Kidney (tissue), 14 donors: ENCODE results near the gene ARTN. TPM values are rescaled to one million over a fixed set of nuclear protein-coding genes. Genes with fewer than 3 reads are reported as not detected.
A peak's percentile ranks its signal among the peaks of the same experiment; 100 is the strongest.

Experiments
- DNase-seq, 5 donors: peaks; one replicate each; pipeline ENCODE4 v3.0.0-alpha.2; 2013 to 2020
- FAIRE-seq: peaks from 2 replicates; lab custom pipeline; 2012; peaks lifted over from hg19 to GRCh38; lab: Jason Lieb, UNC
- H3K27ac ChIP-seq, 2 donors: one replicate each; pipeline ENCODE4 v1.7.0; 2013; ENCODE audit warnings: low read depth in 2 of 2, low read length in 2 of 2, inconsistent platforms in 1 of 2
- H3K27me3 ChIP-seq: one replicate; pipeline ENCODE4 v1.7.1; 2013; ENCODE audit warnings: low read length, inconsistent platforms; ENCODE audit not compliant: control insufficient read depth, insufficient read depth
- H3K36me3 ChIP-seq, 3 donors: one replicate each; pipeline versions ENCODE4 v1.7.0 to v1.7.1; 2013; ENCODE audit warnings: low read length in 3 of 3, control low read depth in 1 of 3, inconsistent platforms in 1 of 3; ENCODE audit not compliant: insufficient read depth in 3 of 3, control insufficient read depth in 2 of 3
- H3K4me1 ChIP-seq, 3 donors: one replicate each; pipeline versions ENCODE4 v1.7.0 to v1.7.1; 2013; ENCODE audit warnings: low read length in 3 of 3, inconsistent platforms in 1 of 3, low read depth in 1 of 3; ENCODE audit not compliant: control insufficient read depth in 2 of 3, insufficient read depth in 2 of 3
- H3K4me3 ChIP-seq, 3 donors: one replicate each; pipeline versions ENCODE4 v1.7.0 to v1.8.1; 2013; ENCODE audit warnings: low read length in 3 of 3, control low read depth in 1 of 3, inconsistent platforms in 1 of 3
- H3K9ac ChIP-seq, 3 donors: one replicate each; pipeline versions ENCODE4 v1.7.0 to v1.7.1; 2013; ENCODE audit warnings: low read length in 3 of 3, control low read depth in 1 of 3, inconsistent platforms in 1 of 3
- H3K9me3 ChIP-seq, 3 donors: one replicate each; pipeline versions ENCODE4 v1.7.0 to v1.7.1; 2013; ENCODE audit warnings: low read length in 3 of 3, control low read depth in 1 of 3, inconsistent platforms in 1 of 3; ENCODE audit not compliant: control insufficient read depth in 2 of 3, insufficient read depth in 1 of 3
- CTCF ChIP-seq: IDR thresholded peaks from 3 replicates; pipeline ENCODE4 v1.5.1; 2012; ENCODE audit warnings: mild to moderate bottlenecking, moderate library complexity, borderline replicate concordance; ENCODE audit not compliant: insufficient read depth; ENCODE audit errors: extremely low read depth
- intact Hi-C: fragments of 100-400 bp; cut with DNase I; formaldehyde crosslinking; loops from one replicate; pipeline ENCODE4 v1.11.1; 2022
- polyA plus RNA-seq: library from polyadenylated mRNA; stranded (reverse); fragments of 350-450 nt; fragmentation: Illumina TruSeq; extraction: RNeasy Lipid Tissue Mini Kit (QIAGEN cat#74804); gene quantifications from one replicate; pipeline ENCODE4 v1.2.3, GENCODE V29; 2014; ENCODE audit warnings: low read depth, low replicate concordance; ENCODE audit not compliant: insufficient read depth
- total RNA-seq: library from RNA; stranded (reverse); fragmentation: NEBNext Ultra II Directional; extraction: Animal tissue kit (Norgen Biotek cat#: 25700); gene quantifications from one replicate; pipeline ENCODE4 v1.2.1, GENCODE V29; 2021
- donor health status: control.
- donor health status: control.
- donor health status: control.
- donor health status: control.
- donor health status: control.
- donor health status: DM: yes; HTN: yes; CAD: no.
- donor health status: Normal renal cell carcinoma (clear cell type).

ARTN gene
- total and polyA plus RNA-seq, 2 donors from 2014 or later, result 1.9 to 4.3 TPM

GRCh38 chr1:43985984-43986595, 52.5 kb downstream of the ARTN start:
- H3K4me1 ChIP-seq, result peaks cover 0 to 17% (median 13%) of the 10 kb centered on the region in 3 donors
- DNase-seq (no peak), FAIRE-seq (no peak)
- H3K36me3 ChIP-seq, result peaks cover 0 to 5% (median 2%) of the 10 kb centered on the region in 3 donors
- H3K4me3 ChIP-seq, result no peak overlapping the region
- H3K27ac ChIP-seq, result no peak overlapping the region
- no peak for TF ChIP-seq CTCF
- H3K27me3 ChIP-seq, result no peaks in the 10 kb centered on the region
- no peaks in the 10 kb centered on the region for H3K9me3 ChIP-seq
- intact Hi-C loops, result no loop called here
- no peak overlapping the region for H3K9ac ChIP-seq

GRCh38 chr1:43986712-43987111, 53.1 kb downstream of the ARTN start:
- Histone ChIP-seq H3K27ac (no peak overlapping the region), H3K4me3 (no peak overlapping the region), H3K4me1 (peaks cover 0 to 18% (median 13%) of the 10 kb centered on the region in 3 donors), H3K36me3 (peaks cover 0 to 5% (median 2%) of the 10 kb centered on the region in 3 donors), H3K27me3 (no peaks in the 10 kb centered on the region), H3K9ac (peak overlapping the region in 1 of 3 donors; percentile 19), H3K9me3 (no peaks in the 10 kb centered on the region)
- no peak for DNase-seq
- FAIRE-seq, result no peak
- intact Hi-C loops, result no loop called here
- no peak for TF ChIP-seq CTCF

Other genes starting within 250 kb of the ARTN start
- 21.3 TPM for gene ST3GAL3, start 226.3 kb upstream of the ARTN start, total RNA-seq
- gene ST3GAL3, start 226.3 kb upstream of the ARTN start, polyA plus RNA-seq, result 15.3 TPM
- gene IPO13, start 13.1 kb downstream of the ARTN start, total RNA-seq, result 33.8 TPM
- gene IPO13, start 13.1 kb downstream of the ARTN start, polyA plus RNA-seq, result 56.1 TPM
- 24.0 TPM for gene DPH2, start 36.2 kb downstream of the ARTN start, total RNA-seq
- 15.9 TPM for gene DPH2, start 36.2 kb downstream of the ARTN start, polyA plus RNA-seq
- gene ATP6V0B, start 41.2 kb downstream of the ARTN start, total RNA-seq, result 156 TPM
- 636 TPM for gene ATP6V0B, start 41.2 kb downstream of the ARTN start, polyA plus RNA-seq
- 25.1 TPM for gene B4GALT2, start 45.4 kb downstream of the ARTN start, total RNA-seq
- gene B4GALT2, start 45.4 kb downstream of the ARTN start, polyA plus RNA-seq, result 32.5 TPM
- gene CCDC24, start 57.8 kb downstream of the ARTN start, total RNA-seq, result 24.3 TPM
- gene CCDC24, start 57.8 kb downstream of the ARTN start, polyA plus RNA-seq, result 35.6 TPM
- gene SLC6A9, start 97.7 kb downstream of the ARTN start, total RNA-seq, result 12.6 TPM
- 2.0 TPM for gene SLC6A9, start 97.7 kb downstream of the ARTN start, polyA plus RNA-seq
- gene KLF17, start 185.0 kb downstream of the ARTN start, total RNA-seq, result not detected
- gene KLF17, start 185.0 kb downstream of the ARTN start, polyA plus RNA-seq, result not detected
- gene KLF18, start 207.8 kb downstream of the ARTN start, total RNA-seq, result not detected
- not detected for gene KLF18, start 207.8 kb downstream of the ARTN start, polyA plus RNA-seq